Activated naive CD4-positive, alpha-beta T cell treated with anti-CD3 and anti-CD28 coated beads, Interleukin-2, amount 50 U/mL, for 24 hours (primary cell): Measurements from ENCODE around the gene TRAF3IP1.
"Not testable (repeated sequence)": the region's sequence is repeated elsewhere in the genome, so short reads cannot be mapped to it uniquely, and the experiment has no call there.

Experiments used
- H3K27ac Mint-ChIP-seq: one replicate; pipeline ENCODE4 v1.8.0; 2021; ENCODE audit warnings: mild to moderate bottlenecking, mixed read lengths
- H3K27me3 Mint-ChIP-seq: one replicate; pipeline ENCODE4 v1.8.0; 2021; ENCODE audit warnings: mixed read lengths
- H3K36me3 Mint-ChIP-seq: one replicate; pipeline ENCODE4 v1.8.0; 2021; ENCODE audit warnings: mixed read lengths
- H3K4me1 Mint-ChIP-seq: one replicate; pipeline ENCODE4 v1.8.0; 2021; ENCODE audit warnings: mixed read lengths
- H3K4me3 Mint-ChIP-seq: one replicate; pipeline ENCODE4 v1.8.0; 2021; ENCODE audit warnings: mild to moderate bottlenecking, mixed read lengths
- H3K9me3 Mint-ChIP-seq: one replicate; pipeline ENCODE4 v1.8.0; 2021; ENCODE audit warnings: mixed read lengths

Gene TRAF3IP1

DNA sequence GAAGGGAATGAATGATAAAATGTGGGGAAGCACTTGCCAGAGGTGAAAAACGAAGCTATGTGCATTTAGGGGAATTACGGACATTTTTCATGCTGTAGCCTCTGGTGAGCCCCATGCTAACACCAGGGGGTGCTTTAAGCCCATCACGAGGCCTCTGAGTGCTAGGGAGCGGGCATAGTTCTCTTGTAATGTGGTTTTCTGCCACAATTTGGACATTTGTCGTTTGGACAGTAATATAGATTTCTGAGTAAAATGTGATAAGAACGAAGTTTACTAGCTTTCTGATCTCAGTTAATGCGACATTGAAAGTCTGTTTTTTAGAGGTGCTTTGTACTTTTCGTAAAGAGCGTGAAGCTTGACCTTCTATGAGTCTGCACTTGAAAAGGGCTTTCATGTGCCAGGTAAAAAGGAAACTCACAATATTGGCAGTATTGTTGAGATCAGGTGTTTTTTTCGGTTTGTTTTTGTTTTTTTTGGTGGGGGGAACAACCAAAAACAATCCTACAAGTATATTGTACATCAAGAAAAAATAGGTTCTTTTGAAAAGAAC lies 50.6 kb downstream of the TRAF3IP1 start:
- no peak overlapping the region for H3K4me3 Mint-ChIP-seq
- H3K27me3 Mint-ChIP-seq, result no peaks in the 10 kb centered on the region
- H3K9me3 Mint-ChIP-seq, result no peaks in the 10 kb centered on the region
- H3K4me1 Mint-ChIP-seq, result peaks cover 6% of the 10 kb centered on the region
- no peak overlapping the region for H3K27ac Mint-ChIP-seq
- peaks cover 3% of the 10 kb centered on the region for H3K36me3 Mint-ChIP-seq

DNA sequence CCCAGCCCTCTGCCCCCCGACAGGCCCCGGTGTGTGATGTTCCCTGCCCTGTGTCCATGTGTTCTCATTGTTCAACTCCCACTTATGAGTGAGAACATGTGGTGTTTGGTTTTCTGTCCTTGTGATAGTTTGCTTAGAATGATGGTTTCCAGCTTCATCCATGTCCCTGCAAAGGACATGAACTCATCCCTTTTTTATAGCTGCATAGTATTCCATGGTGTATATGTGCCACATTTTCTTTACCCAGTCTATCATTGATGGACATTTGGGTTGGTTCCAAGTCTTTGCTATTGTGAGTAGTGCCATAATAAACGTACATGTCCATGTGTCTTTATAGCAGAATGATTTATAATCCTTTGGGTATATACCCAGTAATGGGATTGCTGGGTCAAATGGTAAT lies 52.0 kb downstream of the TRAF3IP1 start:
- H3K36me3 Mint-ChIP-seq, H3K9me3 Mint-ChIP-seq, H3K27ac Mint-ChIP-seq, H3K4me3 Mint-ChIP-seq, H3K27me3 Mint-ChIP-seq: not testable (repeated sequence)
- H3K4me1 Mint-ChIP-seq, result peaks cover 12% of the 10 kb centered on the region

DNA sequence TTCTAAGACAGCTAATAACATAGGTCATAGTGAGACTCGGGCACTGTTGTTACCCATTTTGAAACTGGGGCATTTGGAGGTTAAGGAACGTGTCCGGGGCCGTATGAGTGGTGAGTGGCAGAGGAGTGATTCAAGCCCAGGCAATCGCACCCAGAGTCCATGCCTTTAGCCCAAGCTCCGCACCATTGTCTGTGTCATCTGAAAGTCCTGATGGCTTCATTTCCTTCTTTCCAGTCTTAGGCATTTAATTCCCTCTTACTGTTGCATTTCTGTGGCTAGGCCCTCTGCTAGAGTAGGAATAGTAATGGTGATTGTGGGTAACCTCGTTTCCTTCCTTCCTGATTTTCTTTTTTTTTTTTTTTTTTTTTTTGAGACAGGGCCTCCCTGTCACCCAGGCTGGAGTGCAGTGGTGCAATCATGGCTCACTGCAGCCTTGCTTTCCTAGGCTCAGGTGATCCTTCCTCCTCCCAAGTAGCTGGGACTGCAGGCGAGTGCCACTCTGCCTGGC lies 56.6 kb downstream of the TRAF3IP1 start:
- H3K4me3 Mint-ChIP-seq, result no peak overlapping the region
- H3K36me3 Mint-ChIP-seq, result peaks cover 8% of the 10 kb centered on the region
- no peaks in the 10 kb centered on the region for H3K9me3 Mint-ChIP-seq
- H3K27ac Mint-ChIP-seq, result no peak overlapping the region
- H3K4me1 Mint-ChIP-seq, result peaks cover 26% of the 10 kb centered on the region
- H3K27me3 Mint-ChIP-seq, result no peaks in the 10 kb centered on the region

DNA sequence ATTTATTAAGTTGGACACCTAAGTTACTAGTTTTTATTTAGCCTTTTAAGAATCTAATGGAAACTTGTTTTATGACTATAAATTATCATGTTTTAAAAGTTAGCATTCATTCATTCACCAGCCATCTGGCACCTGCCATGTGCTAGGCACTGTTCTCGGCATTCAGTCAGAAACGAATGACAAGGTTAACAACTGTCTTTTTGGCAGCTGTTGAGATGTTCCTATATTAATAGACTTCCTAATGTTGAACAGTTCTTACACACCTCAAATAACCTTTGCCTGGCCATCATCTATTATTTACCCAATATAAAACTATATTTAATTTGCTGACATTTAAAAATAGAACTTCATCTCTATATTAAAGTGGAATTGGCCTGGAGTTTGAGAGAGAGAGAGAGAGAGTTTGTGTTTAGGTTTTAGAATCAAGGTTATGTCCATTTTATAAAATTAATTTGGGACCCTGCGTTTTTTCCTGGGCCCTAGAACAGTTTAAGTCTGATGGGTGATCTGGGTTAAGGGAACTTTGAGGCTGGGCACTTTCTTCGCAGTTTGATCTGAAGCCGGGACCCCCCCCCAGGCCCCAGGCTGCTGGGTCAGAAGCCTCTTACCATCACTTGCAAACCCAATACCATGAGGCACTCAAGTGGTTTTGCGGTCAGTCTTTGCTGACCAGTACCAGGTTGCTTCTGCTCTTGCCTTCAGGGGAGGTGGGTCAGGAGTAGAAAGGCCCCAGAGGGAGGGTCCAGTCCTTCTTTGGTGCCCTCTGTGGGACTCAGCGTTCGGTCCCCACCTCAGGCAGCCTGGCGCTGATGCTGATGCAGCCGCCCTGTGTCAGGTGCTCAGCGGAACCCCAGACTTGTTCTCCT lies 58.1 kb downstream of the TRAF3IP1 start:
- H3K4me3 Mint-ChIP-seq, result no peak overlapping the region
- no peaks in the 10 kb centered on the region for H3K27me3 Mint-ChIP-seq
- H3K4me1 Mint-ChIP-seq, result peaks cover 26% of the 10 kb centered on the region
- H3K27ac Mint-ChIP-seq, result no peak overlapping the region
- H3K36me3 Mint-ChIP-seq, result peaks cover 15% of the 10 kb centered on the region
- no peaks in the 10 kb centered on the region for H3K9me3 Mint-ChIP-seq

DNA sequence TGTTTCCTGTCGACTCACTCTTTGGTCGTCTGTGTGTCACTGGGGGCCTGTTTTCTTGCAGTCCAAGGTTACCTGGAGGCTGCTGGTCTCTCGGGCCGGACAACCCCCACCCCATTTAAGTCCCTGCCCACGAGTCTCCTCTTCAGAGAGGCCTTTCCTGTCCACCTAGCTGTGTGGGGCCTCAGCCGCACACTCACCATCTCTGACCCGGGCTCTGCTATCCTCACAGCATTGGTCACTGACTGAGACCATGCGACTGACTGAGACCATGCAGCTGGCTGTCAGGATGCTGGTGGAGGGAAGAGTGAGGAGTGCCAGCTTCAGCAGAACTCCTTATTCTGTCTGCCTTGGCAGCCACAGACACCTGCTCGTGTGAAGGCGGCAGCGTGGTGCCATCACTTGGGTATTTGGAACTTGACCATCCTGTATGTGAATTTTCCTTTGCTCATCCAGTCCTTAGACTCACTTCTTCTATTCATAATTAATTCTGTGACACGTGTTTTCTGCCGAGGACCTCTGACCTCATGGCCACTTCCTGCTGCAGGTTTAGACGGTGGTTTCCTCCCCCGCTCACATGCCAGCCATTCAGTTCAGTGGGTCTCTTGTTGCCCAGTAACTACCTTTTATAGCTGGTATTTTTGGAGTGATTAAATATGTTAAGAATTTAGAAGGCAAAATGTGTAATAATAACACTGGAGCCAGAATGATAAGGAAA lies 58.9 kb downstream of the TRAF3IP1 start:
- peaks cover 12% of the 10 kb centered on the region for H3K36me3 Mint-ChIP-seq
- no peaks in the 10 kb centered on the region for H3K27me3 Mint-ChIP-seq
- H3K9me3 Mint-ChIP-seq, result no peaks in the 10 kb centered on the region
- peak overlapping the region; percentile 21 for H3K27ac Mint-ChIP-seq
- H3K4me3 Mint-ChIP-seq, result no peak overlapping the region
- H3K4me1 Mint-ChIP-seq, result peaks cover 26% of the 10 kb centered on the region

DNA sequence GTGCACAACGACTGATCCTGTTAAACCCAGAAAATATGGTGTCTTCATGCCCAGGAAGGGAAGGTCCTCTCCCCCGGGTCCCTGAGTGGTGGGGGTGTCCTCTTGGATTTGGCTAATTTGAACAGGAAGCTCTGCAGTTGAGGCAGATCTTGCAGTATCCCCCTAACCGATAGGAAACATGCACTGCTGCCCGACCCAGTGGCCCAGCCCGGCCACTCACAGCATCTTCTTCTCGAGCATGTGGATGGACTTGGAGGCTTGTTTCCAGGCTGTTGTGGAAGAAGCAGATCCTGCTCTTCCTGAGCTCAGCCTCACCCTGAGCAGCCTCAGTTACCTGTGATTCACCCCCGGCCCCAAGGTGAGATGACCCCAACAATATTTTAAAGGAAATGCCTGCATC lies 60.0 kb downstream of the TRAF3IP1 start:
- Mint-ChIP-seq H3K27ac (no peak overlapping the region), H3K36me3 (peaks cover 12% of the 10 kb centered on the region), H3K4me3 (no peak overlapping the region), H3K9me3 (no peaks in the 10 kb centered on the region), H3K4me1 (peaks cover 26% of the 10 kb centered on the region), H3K27me3 (no peaks in the 10 kb centered on the region)

DNA sequence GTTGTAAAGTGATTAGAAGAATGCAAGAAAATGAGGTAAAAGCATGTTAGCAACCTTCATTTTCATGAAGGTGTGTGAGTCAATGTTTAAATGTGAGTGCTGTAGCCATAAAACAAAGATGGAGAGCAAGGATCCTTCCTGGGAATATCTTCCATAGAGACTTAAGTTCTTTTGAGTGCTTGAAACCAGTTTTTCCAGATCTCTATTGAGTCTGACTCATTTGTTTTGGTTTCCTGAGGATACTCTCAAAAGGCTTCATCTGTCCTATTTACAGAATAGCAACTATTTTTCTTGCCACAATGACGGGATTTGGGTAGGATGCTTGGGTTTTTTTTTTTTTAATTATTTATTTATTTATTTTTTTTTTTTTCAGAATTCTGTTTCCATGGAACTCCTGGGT lies 60.5 kb downstream of the TRAF3IP1 start:
- Mint-ChIP-seq H3K9me3 (no peaks in the 10 kb centered on the region), H3K36me3 (peaks cover 12% of the 10 kb centered on the region), H3K4me3 (no peak overlapping the region), H3K27ac (no peak overlapping the region), H3K4me1 (peaks cover 26% of the 10 kb centered on the region), H3K27me3 (no peaks in the 10 kb centered on the region)

DNA sequence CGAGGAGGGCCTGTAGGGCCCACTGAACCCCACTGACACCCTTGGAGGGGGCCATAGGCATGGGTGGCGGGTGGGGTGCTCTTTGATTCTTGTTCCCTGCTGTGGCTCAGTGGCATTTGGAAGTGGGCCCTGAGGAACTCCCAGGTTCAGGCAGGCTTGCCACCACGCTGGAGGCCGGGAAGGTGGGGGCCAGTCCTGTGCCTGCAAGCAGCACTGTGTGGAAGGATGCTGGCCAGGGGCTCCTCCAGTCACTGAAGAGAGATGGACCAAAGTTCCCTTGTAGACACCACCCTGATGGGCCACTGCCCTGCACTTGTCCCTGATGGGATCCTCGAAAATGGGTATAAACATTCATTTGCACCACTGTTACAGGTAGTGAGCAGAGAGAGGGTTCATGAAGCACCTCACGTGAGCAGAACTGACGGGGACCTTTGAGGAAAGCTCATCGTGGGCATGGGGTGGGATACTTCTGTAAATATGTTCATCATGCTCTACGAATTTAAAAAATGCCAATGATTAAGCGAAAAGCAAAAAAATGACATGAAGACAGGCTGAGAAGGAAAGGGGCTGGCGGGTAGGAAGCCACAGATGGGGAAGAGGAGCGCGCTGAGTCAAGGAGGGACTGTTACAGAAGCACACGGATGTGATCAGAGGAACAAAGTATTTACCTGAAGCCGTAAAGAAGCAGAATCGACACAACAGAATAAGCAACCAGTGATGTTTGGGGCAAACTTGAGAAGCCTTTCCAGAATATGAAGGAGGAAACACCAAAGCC lies 61.2 kb downstream of the TRAF3IP1 start:
- peaks cover 26% of the 10 kb centered on the region for H3K4me1 Mint-ChIP-seq
- H3K4me3 Mint-ChIP-seq, result no peak overlapping the region

DNA sequence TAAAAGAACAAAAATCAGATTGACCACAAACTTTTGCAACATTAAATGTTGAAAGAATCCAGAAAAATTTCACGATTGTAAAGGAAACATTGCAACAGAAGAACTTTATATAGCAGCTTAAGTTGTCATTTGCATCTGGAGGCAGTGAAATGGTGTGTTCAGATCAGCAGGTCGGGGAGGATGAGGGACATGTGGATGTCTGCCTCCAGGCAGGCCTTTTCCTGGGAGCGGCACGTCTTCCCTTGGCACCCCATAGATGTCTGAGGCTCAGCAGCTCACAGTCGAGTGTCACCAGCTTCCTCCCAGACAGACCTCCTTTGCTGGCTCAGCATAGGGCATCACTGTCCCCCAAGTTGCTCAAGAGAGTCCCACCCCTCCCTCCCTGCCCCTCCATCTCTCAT lies 62.1 kb downstream of the TRAF3IP1 start:
- Mint-ChIP-seq H3K36me3 (peaks cover 12% of the 10 kb centered on the region), H3K4me3 (no peak overlapping the region), H3K4me1 (peaks cover 19% of the 10 kb centered on the region), H3K27me3 (no peaks in the 10 kb centered on the region), H3K9me3 (no peaks in the 10 kb centered on the region), H3K27ac (no peak overlapping the region)

More for the DNA sequence above, 61.2 kb downstream of the TRAF3IP1 start:
- Mint-ChIP-seq H3K27ac (no peak overlapping the region), H3K36me3 (peaks cover 12% of the 10 kb centered on the region), H3K9me3 (no peaks in the 10 kb centered on the region), H3K27me3 (no peaks in the 10 kb centered on the region)

DNA sequence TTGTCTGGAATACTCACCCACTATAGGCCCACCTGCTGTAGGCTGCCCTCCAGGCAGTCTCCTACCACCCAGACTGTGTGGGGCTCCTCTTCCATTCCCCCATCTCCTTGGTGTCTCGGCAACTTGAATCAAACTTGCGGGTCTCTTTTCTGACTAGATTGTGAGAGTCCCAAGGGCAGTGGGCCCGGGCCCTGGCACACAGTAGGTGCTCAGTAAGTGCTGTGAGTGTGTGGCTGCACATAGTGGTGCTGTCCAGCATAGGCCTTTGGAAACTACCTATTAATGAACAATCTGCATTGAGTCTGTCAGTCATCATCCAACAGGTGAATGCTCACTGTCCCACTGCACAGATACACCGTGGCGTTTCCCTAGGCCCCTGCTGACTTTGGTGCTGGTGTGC lies 62.8 kb downstream of the TRAF3IP1 start:
- H3K4me1 Mint-ChIP-seq, result peaks cover 11% of the 10 kb centered on the region
- no peaks in the 10 kb centered on the region for H3K27me3 Mint-ChIP-seq
- H3K27ac Mint-ChIP-seq, result no peak overlapping the region
- H3K36me3 Mint-ChIP-seq, result peaks cover 12% of the 10 kb centered on the region
- no peak overlapping the region for H3K4me3 Mint-ChIP-seq
- no peaks in the 10 kb centered on the region for H3K9me3 Mint-ChIP-seq

DNA sequence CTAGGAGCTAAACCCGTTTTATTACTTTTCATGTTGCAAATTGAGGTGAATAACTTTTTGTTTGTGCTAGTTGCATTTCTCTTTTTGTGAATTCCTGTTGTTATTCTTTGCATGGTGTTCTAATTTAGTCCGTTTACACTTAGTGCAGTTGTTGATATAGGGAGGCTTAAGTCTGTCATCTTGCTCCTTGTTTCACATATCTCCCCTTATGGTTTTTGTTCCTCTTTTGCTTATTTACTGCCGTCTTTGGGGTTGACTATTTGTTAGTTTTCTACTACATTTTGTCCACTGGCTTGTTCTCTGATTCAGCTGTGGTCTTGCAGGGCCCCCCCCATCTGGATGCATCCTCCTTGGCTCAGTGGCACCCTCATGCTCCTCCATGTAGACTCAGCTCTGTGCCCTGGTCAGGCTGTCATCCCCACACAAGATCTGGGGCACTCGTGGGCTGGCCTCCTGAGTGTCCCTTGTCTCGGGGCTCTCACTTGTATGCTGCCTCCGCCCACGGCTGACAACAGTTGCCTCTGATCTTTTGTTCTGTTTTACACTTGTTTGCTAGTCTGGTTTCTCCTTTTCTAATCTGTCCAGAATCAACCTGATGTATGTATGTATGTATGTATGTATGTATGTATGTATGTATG lies 63.5 kb downstream of the TRAF3IP1 start:
- Mint-ChIP-seq H3K36me3 (peaks cover 12% of the 10 kb centered on the region), H3K9me3 (no peaks in the 10 kb centered on the region), H3K4me1 (peaks cover 8% of the 10 kb centered on the region), H3K27ac (no peak overlapping the region), H3K4me3 (no peak overlapping the region), H3K27me3 (no peaks in the 10 kb centered on the region)

DNA sequence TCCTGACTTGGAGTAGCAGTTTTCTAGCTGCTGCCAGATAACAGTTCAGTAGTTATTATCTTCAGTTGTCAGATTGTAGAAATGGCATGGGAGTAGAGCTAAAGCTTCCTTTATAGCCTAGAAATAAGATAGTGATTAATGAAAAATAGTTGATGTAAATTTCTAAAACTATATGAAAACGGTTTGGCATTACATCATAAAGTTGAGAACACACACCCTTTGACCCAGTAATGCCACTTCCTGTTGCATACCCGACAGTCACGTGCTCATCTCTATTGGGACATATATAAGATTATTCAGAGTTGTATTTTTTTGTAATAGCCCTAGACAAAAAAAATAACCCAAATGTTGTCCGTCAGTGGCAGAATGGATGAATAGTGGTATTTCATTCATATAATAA lies 67.0 kb downstream of the TRAF3IP1 start:
- peaks cover 6% of the 10 kb centered on the region for H3K36me3 Mint-ChIP-seq
- H3K4me1 Mint-ChIP-seq, result no peaks in the 10 kb centered on the region
- no peaks in the 10 kb centered on the region for H3K27me3 Mint-ChIP-seq
- no peak overlapping the region for H3K4me3 Mint-ChIP-seq
- H3K27ac Mint-ChIP-seq, result no peak overlapping the region
- H3K9me3 Mint-ChIP-seq, result no peaks in the 10 kb centered on the region

DNA sequence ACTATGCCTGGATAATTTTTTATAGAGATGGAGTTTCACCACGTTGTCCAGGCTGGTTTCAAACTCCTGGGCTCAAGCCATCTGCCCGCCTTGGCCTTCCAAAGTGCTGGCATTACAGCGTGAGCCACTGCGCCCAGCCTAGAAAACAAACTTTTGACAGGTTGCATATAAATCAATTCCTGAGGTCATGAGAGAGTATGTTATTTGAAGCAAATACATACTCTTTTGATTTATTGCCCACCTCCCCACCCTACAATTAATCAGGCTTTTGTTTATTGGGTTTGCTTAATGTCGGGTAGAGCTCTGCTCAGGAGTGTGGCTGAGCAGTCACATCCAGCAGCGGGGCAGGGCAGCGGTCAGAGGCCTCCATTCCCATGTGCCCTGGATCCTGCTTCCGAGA lies 68.5 kb downstream of the TRAF3IP1 start:
- Mint-ChIP-seq H3K4me1 (no peaks in the 10 kb centered on the region), H3K36me3 (no peaks in the 10 kb centered on the region), H3K27ac (no peak overlapping the region), H3K9me3 (no peaks in the 10 kb centered on the region), H3K27me3 (no peaks in the 10 kb centered on the region), H3K4me3 (no peak overlapping the region)

DNA sequence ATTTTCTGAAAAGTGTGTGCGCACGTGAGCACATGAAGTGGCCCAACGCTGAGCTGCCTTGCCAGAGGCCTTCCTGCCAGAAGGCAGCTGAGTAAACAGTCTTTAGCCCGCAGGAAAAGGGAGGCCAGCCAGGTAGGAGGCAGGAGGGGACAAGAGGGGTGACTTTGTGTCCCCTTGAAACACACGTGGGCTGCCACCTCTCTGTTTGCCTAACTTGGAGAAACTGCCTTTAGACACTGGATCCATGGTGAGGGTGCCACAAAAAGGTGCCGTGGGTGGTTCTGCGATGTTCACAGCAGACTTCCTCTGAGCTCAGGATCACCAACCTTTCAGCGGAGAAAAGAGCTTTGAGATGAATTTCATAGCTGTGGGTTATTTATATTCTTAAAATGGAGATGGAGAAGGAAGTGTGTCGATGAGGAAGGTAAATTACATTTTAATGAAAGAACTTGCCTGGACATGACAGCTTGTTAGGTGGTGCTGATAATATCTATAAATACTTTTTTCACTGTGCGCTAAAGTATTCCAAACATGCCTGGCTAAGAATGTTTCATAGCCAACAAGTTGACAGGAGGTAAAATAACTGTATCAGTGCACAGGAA lies 69.8 kb downstream of the TRAF3IP1 start:
- no peaks in the 10 kb centered on the region for H3K9me3 Mint-ChIP-seq
- H3K4me1 Mint-ChIP-seq, result no peaks in the 10 kb centered on the region
- H3K27me3 Mint-ChIP-seq, result no peaks in the 10 kb centered on the region
- H3K27ac Mint-ChIP-seq, result no peak overlapping the region
- no peaks in the 10 kb centered on the region for H3K36me3 Mint-ChIP-seq
- no peak overlapping the region for H3K4me3 Mint-ChIP-seq
